GM21576 (cell line): ENCODE results near the gene GPR160.

ENCODE experiments used
- ATAC-seq: cut with Tn5 transposase; IDR thresholded peaks from one replicate; pipeline ENCODE4 v1.9.1; 2021; ENCODE audit warnings: mild to moderate bottlenecking, moderate library complexity; ENCODE audit not compliant: unreplicated experiment

Gene GPR160

DNA sequence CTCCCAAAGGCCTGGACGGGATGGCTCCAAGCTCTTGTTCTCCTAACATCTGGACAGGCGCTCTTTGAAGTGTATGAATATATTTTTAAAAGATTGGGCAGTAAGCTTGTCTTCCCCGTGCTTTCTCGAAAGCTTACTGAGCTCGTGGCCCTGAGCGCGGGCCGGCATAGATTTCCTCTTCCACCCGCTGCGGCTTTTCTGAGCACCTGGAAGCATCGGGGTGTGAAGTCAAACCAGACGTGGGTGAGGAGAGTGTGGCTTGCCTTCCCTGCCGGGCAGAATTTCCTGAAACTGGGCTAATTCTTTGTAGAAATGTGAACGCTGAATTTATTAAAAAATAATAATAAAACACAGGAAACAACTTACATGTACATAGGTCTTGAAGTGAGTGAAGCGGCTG, 25.9 kb downstream of the GPR160 start:
- ATAC-seq, result no peak

DNA sequence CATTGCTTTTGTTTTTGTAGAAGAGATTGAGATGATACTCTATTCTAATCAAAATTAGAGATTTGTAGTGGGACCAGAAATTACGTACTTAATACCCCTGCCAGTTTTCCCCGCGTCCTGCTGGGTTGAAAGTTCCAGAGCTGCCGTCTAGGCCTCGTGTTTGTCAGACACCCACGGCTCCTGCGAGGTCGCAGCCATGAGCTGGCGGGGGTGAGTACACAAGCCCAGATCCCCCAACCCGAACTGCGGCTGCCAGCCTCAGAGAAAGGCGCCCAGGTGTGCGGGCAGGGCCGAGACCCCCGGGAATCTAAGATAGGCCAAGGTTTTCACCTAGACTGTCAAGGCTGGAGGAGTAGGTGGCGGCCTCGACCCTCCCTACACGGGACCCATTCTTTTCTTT, 26.3 kb downstream of the GPR160 start:
- ATAC-seq, result no peak

DNA sequence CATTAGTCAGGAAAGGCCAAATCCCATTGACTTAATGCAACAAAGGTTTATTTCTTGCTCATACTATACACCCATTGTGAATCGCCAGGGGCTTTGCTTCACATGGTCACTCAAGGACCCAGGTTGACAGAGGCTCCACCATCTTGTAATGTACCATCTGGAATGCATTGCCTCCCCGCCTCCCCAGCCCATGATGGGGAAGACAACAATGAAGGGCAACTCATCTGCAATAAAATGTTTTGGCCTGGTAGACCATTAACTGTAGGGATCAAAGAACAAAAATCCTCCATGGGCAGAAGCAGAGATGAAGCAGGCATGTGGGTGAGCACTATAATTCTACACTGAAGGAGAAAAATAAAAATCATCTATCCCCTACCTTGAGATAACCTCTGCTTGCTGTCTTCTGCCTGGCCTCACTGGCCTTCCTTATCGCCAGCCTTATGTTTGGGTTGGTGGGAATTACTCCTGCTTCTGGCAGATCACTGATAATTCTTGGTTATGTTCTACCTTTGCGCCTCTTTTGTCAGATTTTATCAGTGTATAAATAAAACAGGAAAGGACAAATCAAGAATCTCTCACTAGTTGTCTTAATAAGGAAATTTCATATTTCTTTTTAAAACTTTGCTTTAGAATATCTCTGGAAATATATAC, 37.8 kb downstream of the GPR160 start:
- ATAC-seq, result no peak

DNA sequence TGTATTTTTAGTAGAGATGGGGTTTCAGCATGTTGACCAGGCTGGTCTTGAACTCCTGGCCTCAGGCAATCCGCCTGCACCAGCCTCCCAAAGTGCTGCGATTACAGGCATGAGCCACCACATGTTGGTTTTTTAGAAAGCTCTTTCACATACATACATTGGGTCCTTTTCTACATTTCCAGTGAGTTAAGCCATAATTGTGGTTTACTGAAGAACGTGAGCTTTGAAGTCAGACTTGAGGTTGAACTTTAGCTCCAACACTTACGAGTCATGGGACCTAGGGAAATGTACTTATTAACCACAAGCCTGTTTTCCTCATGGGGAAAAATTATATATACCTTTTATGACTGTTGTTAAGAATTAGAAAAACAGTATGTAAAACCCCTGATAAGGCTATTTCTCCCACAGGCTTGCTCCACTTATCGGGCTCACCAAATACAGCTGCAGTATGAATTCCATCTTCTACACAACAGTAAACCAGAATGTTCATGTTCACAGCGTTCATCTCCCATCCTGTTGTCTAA, 39.0 kb downstream of the GPR160 start:
- ATAC-seq, result no peak

DNA sequence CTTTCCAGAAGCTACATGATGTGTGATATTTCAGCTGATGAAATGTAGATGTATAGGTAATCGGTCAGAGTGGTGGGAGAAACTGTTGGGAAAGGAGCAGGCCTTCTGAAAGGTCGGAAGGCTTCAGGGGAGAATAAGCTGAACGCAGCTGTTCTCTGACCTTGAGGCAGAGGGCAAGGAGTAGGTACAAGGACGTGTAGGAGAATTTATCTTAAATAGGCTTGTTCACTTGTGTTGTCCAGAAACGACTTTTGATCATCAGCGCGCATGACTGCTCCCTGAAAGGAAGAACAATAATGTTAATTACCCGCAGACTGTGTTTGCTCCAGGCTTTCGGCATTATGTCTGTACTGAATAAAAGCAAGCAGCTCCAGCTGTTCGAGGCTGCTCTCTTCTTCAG, 39.6 kb downstream of the GPR160 start:
- no peak for ATAC-seq

DNA sequence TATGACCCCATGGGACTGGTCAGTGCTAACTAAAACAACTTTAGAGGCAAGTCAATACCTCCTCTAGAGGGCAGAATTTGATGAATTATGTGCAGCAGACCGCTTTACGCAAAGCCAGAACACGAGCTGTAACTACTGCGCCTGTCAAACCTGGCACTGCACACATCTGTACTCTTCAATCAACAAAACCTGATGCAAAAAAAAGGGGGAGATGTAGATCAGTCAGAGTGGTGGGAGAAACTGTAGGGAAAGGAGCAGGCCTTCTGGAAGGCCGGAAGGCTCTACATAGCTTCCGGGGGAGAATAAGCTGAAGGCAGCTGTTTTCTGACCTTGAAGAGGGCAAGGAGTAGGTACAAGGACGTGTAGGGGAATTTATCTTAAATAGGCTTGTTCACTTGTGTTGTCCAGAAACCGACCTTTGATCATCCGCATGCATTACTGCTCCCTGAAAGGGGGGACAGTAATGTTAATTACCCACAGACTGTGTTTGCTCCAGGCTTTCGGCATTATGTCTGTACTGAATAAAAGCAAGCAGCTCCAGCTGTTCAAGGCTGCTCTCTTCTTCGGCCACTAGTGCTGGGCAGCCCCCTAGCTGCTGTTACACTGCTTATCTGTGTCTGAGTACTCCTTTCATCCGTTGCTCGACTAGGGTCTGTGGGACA, 41.0 kb downstream of the GPR160 start:
- no peak for ATAC-seq

DNA sequence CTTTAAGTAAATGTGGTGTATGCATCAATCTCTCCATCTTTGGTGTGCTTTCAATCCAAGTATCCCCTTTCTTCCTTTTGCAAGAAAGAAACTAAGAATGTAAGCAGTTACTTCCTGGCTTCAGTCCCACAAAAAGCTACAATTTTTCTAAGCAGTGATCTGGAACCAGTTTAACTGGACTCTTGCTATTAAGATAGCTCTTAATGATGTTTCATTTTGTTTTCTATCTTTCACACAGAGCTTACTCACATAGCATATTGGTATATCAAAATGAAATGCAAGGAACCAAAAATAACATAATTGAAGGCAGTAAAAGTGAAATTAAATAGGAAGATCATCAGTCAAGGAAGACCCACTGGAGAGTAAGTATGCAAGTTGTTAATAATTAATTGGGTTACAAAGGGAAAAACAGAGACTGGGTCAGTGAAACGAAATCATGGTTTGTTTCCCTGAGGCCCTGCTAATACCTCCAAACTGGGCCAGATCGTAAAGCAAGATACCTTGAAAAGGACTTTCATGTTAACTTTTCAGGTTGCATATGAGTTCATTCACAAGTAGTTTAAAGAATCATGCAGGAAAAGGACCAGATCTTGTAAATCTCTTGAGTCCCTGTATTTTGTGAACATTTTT, 41.9 kb downstream of the GPR160 start:
- ATAC-seq, result no peak

DNA sequence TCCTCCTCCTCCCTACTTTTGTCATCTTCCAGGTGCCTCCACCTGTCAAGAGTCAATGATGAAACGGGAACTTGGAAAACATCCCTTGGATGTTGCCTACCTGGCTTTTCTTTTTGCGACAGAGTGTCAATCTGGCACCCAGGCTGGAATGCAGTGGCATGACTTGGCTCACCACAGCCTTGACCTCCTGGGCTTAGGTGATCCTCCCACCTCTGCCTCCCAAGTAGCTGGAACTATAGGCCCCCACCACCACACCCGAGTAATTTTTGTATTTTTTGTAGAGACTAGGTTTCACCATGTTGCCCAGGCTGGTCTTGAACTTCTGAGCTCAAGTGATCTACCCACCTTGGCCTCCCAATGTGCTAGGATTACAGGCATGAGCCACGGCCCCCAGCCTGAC, 42.8 kb downstream of the GPR160 start:
- ATAC-seq, result no peak

DNA sequence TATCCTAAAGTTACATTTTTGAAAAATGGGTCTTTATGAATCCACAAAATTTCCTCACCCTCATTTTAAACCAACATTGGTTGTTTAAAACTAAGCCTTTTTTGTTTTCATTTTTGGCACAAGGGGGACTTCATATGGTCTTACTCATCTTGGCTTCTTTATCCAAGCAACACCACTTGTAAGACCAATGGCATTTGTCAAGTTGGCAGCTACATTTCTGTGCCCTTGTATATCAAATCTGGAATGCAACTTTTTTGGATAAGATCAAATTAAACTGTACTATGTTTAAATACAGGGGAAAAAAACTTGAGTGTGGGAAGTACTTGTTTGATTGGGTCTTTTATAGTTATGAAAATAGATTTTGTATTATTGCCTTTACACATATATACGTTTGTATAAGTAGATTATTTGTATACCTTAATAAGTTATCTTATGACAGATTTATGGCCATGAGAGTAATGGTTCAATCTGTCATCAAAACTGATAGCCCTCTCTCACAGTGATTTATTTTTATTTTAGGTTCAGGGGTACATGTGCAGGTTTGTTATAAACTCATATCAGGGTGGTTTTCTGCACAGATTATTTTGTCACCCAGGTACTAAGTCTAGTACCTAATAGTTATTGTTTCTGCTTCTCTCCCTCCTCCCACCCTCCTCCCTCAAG, 43.4 kb downstream of the GPR160 start:
- no peak for ATAC-seq

DNA sequence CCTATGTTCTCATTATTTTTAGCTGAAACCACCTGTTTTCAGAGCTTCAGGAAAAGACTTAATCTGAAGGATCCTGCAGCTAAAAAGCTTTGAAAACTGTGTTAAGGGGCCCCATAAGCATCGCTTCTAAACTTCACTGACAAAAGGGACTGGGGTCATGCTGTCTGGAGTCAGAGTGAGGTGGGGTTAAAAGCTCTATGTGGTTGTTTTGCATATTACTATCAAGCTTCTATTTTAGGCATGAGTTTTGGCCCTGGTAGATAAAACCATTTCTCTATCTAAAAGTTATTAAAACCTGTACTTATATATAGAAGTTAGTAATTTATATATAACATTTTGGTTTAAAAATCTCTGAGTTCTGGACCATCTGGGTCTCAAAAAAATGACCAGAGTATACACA, 45.5 kb downstream of the GPR160 start:
- no peak for ATAC-seq

DNA sequence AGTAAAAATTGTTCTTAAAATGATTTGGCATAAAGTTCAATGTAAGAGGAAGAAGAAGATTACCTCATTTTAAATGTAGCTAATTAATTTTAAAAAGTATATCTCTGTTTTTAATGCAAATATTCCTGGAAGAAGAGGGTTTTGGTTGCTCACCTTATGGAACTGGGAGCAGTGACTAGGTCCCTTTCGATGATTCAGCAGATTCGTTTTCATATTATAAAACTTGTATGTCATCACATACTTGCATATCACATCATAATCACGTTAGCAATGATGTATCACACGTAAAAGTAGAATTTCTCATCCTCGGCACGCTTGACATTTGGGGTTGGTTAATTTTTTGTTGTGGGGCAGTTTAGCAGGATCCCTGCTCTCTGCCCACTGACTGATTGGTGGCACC, 47.6 kb downstream of the GPR160 start:
- no peak for ATAC-seq

DNA sequence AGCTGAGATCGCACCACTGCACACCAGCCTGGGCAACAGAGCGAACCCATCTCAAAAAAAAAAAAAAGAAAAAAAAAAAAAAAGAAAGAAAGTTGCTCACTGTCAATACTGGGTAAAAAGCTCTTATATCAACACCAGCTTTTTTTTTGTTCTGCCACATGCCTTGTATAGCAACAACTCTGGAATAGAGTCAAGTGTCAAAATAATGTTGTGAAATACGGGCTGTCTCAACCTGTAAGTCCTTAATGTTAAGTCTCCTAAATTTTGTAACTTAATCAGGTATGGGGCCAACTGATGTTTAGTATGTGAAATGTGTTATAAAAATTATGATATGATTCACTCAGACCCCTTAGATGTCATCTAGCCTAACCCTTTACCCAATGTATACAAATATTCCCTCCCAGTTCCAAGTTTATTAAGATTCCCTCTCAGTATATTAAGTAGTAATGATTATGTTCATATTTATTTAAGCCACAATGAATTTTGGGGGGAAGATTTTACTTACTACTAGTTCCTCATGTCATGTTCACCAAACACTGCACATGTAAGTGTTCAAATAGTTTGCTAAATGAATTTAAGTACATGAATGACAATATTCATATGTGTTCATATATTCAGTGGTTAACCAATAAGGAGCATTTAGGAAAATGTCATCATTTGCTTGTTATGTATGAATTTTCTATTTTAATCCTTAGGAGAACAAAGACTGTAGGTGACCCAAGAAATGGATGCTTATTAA, 52.2 kb downstream of the GPR160 start:
- no peak for ATAC-seq

DNA sequence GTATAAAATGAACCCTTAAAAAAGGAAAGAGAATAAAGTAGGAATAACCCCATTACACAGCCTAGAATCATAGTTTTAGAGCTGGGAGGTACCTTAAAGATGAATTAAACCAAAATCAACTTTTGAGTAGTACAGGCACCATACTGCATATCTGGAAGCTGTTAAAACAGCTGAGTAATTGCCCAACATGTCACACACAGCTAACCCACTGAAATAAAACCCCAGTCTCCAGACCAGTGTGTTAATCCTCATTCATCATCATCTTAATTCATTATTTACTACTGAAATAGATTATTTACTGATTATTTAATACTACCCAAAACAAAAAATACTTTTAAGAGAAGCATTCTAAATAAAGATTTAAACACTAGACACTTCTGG, 52.8 kb downstream of the GPR160 start:
- ATAC-seq, result no peak

DNA sequence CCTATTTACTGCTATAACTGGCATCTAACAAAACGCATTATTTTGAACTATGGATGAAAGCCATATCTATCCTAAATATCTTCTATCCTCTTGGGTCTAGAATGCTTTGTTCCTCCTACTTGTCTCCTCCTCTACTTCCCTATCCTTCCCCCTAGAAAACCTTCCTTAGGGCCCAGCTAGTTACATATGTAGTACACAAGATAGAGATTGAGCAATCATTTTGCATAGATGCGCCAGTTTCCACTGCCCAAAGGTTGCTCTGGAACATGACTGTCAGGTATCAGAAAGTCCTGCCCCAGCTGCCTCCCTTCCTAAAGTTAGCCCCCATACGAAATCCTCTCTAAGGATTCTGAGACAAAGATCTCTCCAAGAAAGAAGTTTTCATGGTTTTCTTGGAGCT, 55.1 kb downstream of the GPR160 start:
- no peak for ATAC-seq

DNA sequence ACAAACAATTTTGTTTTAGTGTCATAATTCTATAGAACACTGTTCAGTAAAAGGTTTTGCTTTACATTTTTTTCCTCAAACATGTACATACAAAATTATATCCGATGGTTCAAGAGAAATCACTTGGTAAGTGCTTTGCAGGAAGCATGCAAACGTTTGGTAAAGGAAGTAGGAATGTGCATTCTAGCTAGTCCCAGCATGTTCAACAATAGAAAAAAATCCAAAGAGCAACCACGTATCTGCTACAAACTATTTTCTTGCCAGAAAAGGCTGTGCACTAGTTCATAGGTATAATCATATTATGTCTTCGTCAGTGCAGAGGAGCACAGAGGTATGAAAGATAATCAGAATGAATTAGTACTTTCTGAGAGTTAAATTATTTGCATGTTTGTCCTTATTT, 58.0 kb downstream of the GPR160 start:
- ATAC-seq, result no peak

DNA sequence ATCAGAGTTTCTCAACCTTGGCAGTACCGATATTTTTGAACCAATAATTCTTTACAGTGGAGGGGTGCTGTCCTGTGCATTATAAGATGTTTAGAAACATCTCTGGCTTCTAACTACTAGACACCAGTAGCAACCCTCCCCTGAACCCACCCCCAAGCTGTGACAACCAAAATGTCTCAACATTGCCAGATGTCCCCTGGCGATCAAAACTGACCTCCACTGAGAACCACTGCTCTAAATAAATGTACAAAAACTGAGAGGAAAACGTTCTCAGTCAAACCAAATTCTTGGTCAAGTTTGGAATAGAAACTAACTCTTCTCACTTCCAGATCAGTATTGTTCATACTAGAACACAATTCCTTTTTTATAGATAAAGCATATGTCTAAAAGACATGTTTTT, 58.5 kb downstream of the GPR160 start:
- no peak for ATAC-seq

DNA sequence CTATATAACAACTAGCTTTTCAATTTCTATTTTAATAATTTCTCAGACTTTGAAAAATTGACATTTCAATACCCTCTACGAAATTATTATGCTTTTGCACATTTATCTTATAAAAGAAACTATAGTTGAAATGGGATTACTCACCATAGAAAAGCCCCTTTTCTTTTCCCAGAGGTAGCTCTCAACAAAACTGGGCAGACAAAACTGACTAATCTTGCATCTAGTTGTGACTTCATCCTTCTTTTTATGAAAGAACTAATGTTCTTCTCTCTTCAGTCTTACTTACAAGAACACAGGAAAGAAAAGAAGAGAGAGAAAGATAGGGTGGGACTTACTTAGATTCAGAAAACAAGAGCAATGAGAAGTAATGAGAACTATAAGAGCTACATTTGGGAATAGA, 61.0 kb downstream of the GPR160 start:
- no peak for ATAC-seq

DNA sequence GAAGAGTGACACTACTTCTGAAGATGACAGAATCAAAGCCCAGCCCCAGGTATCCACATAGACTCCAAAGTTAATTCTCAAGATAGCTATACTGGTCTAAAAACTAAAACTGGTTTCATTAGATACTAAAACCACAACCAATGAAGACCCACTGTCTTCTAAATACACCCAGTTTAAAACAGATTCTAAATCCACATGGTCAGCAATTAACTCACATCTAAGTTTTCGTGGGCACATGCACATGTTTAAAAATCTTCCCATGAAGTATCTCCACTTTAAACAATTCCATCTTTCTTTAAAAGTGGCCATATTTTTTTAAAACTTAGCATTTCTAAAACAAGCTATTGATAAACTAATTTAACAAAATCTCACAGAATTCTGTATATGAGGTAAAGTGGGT, 63.1 kb downstream of the GPR160 start:
- ATAC-seq, result no peak

DNA sequence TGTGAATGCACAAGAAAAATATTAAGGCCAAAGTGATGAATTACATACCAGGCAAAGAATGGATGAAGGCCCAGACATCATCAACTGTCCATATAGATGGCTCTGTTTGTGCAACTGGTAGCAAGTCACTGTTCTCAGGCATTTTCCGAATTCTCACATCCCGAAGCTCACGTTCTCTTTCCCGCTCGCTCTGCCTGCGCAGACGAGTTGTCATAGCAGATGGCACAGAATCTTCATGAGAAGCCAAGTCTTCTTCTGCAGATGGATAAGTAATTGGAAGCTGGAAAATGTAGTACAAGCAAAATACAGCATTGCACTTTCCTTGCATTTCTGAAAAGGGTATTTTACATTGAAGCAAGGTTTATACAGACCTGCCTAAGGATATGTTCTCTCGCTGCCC, 64.6 kb downstream of the GPR160 start:
- no peak for ATAC-seq

DNA sequence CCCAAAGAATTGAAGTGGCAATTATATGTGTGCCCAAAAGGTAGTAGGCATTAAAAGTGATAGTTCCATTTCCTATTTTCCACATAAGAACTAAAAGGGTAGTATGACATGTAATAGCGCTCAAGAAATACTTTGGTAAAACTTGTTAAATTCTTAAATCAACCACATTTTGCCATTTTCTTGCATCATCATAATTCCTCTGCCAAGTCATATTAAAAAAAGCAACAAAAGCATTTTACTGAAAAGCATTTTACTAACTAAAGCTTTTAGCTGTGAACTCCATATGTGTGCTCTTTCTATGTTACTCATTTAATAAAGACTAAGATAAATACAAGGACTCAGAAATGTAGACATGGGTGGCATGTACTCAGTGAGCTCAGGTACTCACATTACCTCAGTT, 70.1 kb downstream of the GPR160 start:
- no peak for ATAC-seq

DNA sequence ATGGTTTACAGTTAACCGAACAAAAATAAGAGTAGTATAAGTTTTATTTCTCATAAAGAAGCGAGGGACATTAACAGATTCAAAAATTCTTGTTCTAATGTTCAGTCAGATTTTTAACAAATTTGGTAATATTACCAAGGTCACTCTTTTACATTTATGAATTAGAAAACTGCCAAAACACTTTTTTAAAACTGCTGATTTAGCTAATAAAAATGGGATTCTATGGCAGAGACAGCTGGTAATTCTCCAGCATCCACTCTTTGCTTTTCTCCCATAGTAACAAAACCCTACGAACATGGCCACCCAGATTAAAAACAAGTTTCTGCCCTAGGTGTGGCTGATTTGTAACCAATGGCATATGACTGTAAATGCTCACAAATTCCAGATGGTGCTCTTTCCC, 71.2 kb downstream of the GPR160 start:
- no peak for ATAC-seq
